K562 (cell line): Measurements from ENCODE around the gene MOB3B. TPM values are rescaled to one million over a fixed set of nuclear protein-coding genes. Genes with fewer than 3 reads are reported as not detected.

Experiments
- ATAC-seq: fragments of 200-7000 bp; cut with Tn5 transposase; 3 replicates; pipeline ENCODE4 v1.9.1; 2020; ENCODE audit warnings: moderate library complexity
- BruUV-seq: library from RNA; stranded (reverse); fragments of 400-500 nt; replicated peaks from 2 replicates; lab custom pipeline; 2021; lab: Mats Ljungman, UMichigan
- CTCF ChIA-PET: fragments of 300-600 bp; formaldehyde crosslinking; extraction: SDS; loops from one replicate; lab custom pipeline; 2021; ENCODE audit warnings: low intra/inter-chr PET ratio; lab: Yijun Ruan, JAX
- POLR2A ChIA-PET: fragments of 300-600, 350-650 bp; sonication (Branson Sonifier 250); formaldehyde crosslinking; extraction: SDS; loops from one replicate; lab custom pipeline; 2021; ENCODE audit warnings: antibody characterized with exemption, inconsistent platforms; lab: Yijun Ruan, JAX
- DNase-seq, 4 experiments: peaks; one replicate each; pipeline versions ENCODE4 v3.0.0 to v3.0.0-alpha.2; 2011 to 2018; ENCODE audit warnings: low spot score in 3 of 4, mixed read lengths in 3 of 4; ENCODE audit errors: extremely low read depth in 1 of 4
- FAIRE-seq: peaks from 2 replicates; lab custom pipeline; 2011; peaks lifted over from hg19 to GRCh38; lab: Jason Lieb, UNC
- H2AFZ ChIP-seq: 2 replicates; pipeline ENCODE4 v1.6.0; 2011; ENCODE audit warnings: low read depth, low read length, control low read depth, inconsistent platforms
- H3K27ac ChIP-seq: fragments of 200-600 bp; 3 replicates; pipeline ENCODE4 v1.8.0; 2011; ENCODE audit warnings: low read depth, mild to moderate bottlenecking, control low read depth, inconsistent platforms, low read length, moderate library complexity, mixed read lengths; ENCODE audit errors: extremely low read depth
- H3K27me3 ChIP-seq, 2 experiments: fragments of 300-600 bp in 1 of 2; 2 replicates in 1 of 2; 3 replicates in 1 of 2; pipeline versions ENCODE4 v1.6.0 to v1.8.0; 2011; ENCODE audit warnings: inconsistent platforms in 2 of 2, low read length in 2 of 2, mild to moderate bottlenecking in 1 of 2, mixed read lengths in 1 of 2, moderate library complexity in 1 of 2; ENCODE audit not compliant: control insufficient read depth in 2 of 2, insufficient read depth in 2 of 2
- H3K36me3 ChIP-seq: fragments of 300-600 bp; 3 replicates; pipeline ENCODE4 v1.8.0; 2011; ENCODE audit warnings: mild to moderate bottlenecking, low read length, inconsistent platforms; ENCODE audit not compliant: control insufficient read depth, insufficient read depth
- H3K4me1 ChIP-seq, 2 experiments: fragments of 200-600 bp in 1 of 2; replicated peaks in 1 of 2; 2 replicates in 1 of 2; 3 replicates in 1 of 2; pipeline versions ENCODE4 v1.5.1 to v1.8.0; 2011; ENCODE audit warnings: inconsistent platforms in 2 of 2, low read length in 2 of 2, mild to moderate bottlenecking in 1 of 2, mixed read lengths in 1 of 2, moderate library complexity in 1 of 2; ENCODE audit not compliant: control insufficient read depth in 2 of 2, insufficient read depth in 2 of 2
- H3K4me2 ChIP-seq: 2 replicates; pipeline ENCODE4 v1.6.1; 2011; ENCODE audit warnings: low read length, control low read depth, inconsistent platforms, mixed read lengths; ENCODE audit not compliant: insufficient read depth
- H3K4me3 ChIP-seq: fragments of 200-600 bp; sonication (generic), shearing (Covaris generic); 2 replicates; pipeline ENCODE4 v1.5.1; 2016; ENCODE audit warnings: control low read depth, inconsistent platforms
- H3K79me2 ChIP-seq: fragments of 200-600 bp; 3 replicates; pipeline ENCODE4 v1.8.0; 2011; ENCODE audit warnings: low read length, inconsistent platforms; ENCODE audit not compliant: control insufficient read depth, insufficient read depth
- H3K9ac ChIP-seq, 2 experiments: 2 replicates each; pipeline versions ENCODE4 v1.6.0 to v1.6.1; 2011; ENCODE audit warnings: low read depth in 2 of 2, low read length in 2 of 2, control low read depth in 1 of 2, inconsistent platforms in 1 of 2, mild to moderate bottlenecking in 1 of 2, mixed read lengths in 1 of 2; ENCODE audit not compliant: insufficient read depth in 1 of 2
- H3K9me1 ChIP-seq: one replicate; pipeline ENCODE4 v1.6.0; 2011; ENCODE audit warnings: inconsistent platforms, mild to moderate bottlenecking, low read length, moderate library complexity; ENCODE audit not compliant: control insufficient read depth, insufficient read depth
- H3K9me3 ChIP-seq: replicated peaks from 2 replicates; pipeline ENCODE4 v1.5.1; 2011; ENCODE audit warnings: low read depth, low read length, inconsistent platforms; ENCODE audit not compliant: control insufficient read depth, insufficient read depth
- H4K20me1 ChIP-seq: replicated peaks from 2 replicates; pipeline ENCODE4 v1.6.1; 2011; ENCODE audit warnings: low read length, inconsistent platforms, mixed read lengths; ENCODE audit not compliant: control insufficient read depth, insufficient read depth
- BRF2 ChIP-seq: IDR thresholded peaks from 3 replicates; pipeline ENCODE4 v1.6.1; 2011; ENCODE audit warnings: borderline replicate concordance, mild to moderate bottlenecking; ENCODE audit not compliant: insufficient read length, insufficient read depth
- ETS1 ChIP-seq: conservative IDR thresholded peaks from 2 replicates; pipeline ENCODE4 v1.6.1; 2011; ENCODE audit warnings: low read depth, mild to moderate bottlenecking, low read length; ENCODE audit not compliant: control insufficient read depth
- GATAD2B ChIP-seq: fragments of 450-650 bp; IDR thresholded peaks from 2 replicates; pipeline ENCODE4 v1.6.1; 2017; ENCODE audit warnings: mild to moderate bottlenecking, borderline replicate concordance
- HMG20B ChIP-seq: fragments of 250-450 bp; sonication (Bioruptor Pico); IDR thresholded peaks from 2 replicates; pipeline ENCODE4 v1.5.0; 2021; ENCODE audit warnings: mild to moderate bottlenecking
- HOXB6 ChIP-seq: fragments of 250-450 bp; sonication (Bioruptor Pico); IDR thresholded peaks from 2 replicates; pipeline ENCODE4 v1.5.1; 2022; ENCODE audit warnings: mild to moderate bottlenecking, borderline replicate concordance
- IFI16 ChIP-seq: fragments of 250-450 bp; sonication (Bioruptor Pico); IDR thresholded peaks from 2 replicates; pipeline ENCODE4 v2.1.2; 2022; ENCODE audit warnings: mild to moderate bottlenecking, inconsistent platforms
- JUNB ChIP-seq: fragments of 450-650 bp; formaldehyde crosslinking; conservative IDR thresholded peaks from 2 replicates; pipeline ENCODE4 v1.4.0; 2020; ENCODE audit warnings: mild to moderate bottlenecking
- SMARCC2 ChIP-seq: fragments of 450-650 bp; IDR thresholded peaks from 2 replicates; pipeline ENCODE4 v1.6.1; 2017; ENCODE audit warnings: antibody characterized with exemption, moderate library complexity, mild to moderate bottlenecking, low read depth
- SMC3 ChIP-seq: conservative IDR thresholded peaks from 2 replicates; pipeline ENCODE4 v1.6.1; 2011; ENCODE audit warnings: low read depth, low read length, improper control_type of control experiment; ENCODE audit not compliant: insufficient read depth
- TAF9B ChIP-seq: fragments of 450-650 bp; IDR thresholded peaks from 2 replicates; pipeline ENCODE4 v1.6.1; 2018; ENCODE audit warnings: mild to moderate bottlenecking; ENCODE audit not compliant: partially characterized antibody
- XRCC4 ChIP-seq: IDR thresholded peaks from one replicate; pipeline ENCODE4 v1.6.1; 2011; ENCODE audit not compliant: insufficient read depth, insufficient read length; ENCODE audit errors: extremely low read depth
- ZNF280B ChIP-seq: fragments of 250-450 bp; sonication (Bioruptor Pico); IDR thresholded peaks from 2 replicates; pipeline ENCODE4 v1.5.1; 2021; ENCODE audit warnings: mild to moderate bottlenecking
- ZNF778 ChIP-seq: fragments of 450-650 bp; formaldehyde crosslinking; IDR thresholded peaks from 2 replicates; pipeline ENCODE4 v1.4.0; 2020; ENCODE audit warnings: mild to moderate bottlenecking, moderate library complexity
- WGBS: fragments of 100-300 bp; shearing (Covaris generic); methylation state at CpG from one replicate; pipeline ENCODE4 v1.1.6; 2016; ENCODE audit warnings: low coverage, mixed read lengths; ENCODE audit not compliant: insufficient coverage; ENCODE audit errors: missing lambda C conversion rate; 5-methylcytosine and 5-hydroxymethylcytosine counted together
- in situ Hi-C: fragments of 300-500 bp; cut with MboI; formaldehyde crosslinking; loops from 4 replicates; pipeline ENCODE4 v1.15.0; 2018; ENCODE audit warnings: inconsistent platforms, mixed read lengths
- intact Hi-C: fragments of 100-400 bp; cut with micrococcal nuclease; formaldehyde crosslinking; loops from 2 replicates; pipeline ENCODE4 v1.14.2; 2022
- polyA plus RNA-seq, 8 experiments: library from polyadenylated mRNA; depleted of rRNA in 4 of 8; stranded (reverse) in 5 of 8; unstranded in 3 of 8; fragments of >200 nt; fragmentation: Nextera tagmentation in 2 of 8; fragmentation: Illumina TruSeq in 1 of 8; extraction: Ambion mirVana in 2 of 8; extraction: Trizol in 1 of 8; gene quantifications; 2 replicates each; pipeline versions ENCODE4 v1.2.1 to v1.2.3, GENCODE V29; 2011 to 2014; ENCODE audit warnings: inconsistent platforms in 1 of 8, missing spikeins in 1 of 8
- total RNA-seq, 7 experiments: library from RNA; depleted of rRNA in 6 of 7; stranded (reverse); fragments of >200 nt in 6 of 7; fragmentation: Illumina TruSeq in 2 of 7; extraction: Trizol in 2 of 7; gene quantifications; 2 replicates each; pipeline versions ENCODE4 v1.2.1 to v1.2.3, GENCODE V29; 2011 to 2021; ENCODE audit warnings: low replicate concordance in 1 of 7

The MOB3B gene
- total and polyA plus RNA-seq, 9 of the 15 experiments (the other 6 are each of a cell fraction or from before 2014, with no cell fraction given): 3.6 to 12.8 (median 7.2) TPM

GRCh38 chr9:27412963-27413362 lies 116.7 kb downstream of the MOB3B start:
- ChIA-PET CTCF (no interaction called here), POLR2A (no interaction called here)
- peak overlapping the region; percentile 5; the same call in 1 of the 2 replicates for H3K4me2 ChIP-seq
- H4K20me1 ChIP-seq: no peaks in the 10 kb centered on the region
- no peak for TF ChIP-seq JUNB (CRISPR knock-in tag)
- no peak for TF ChIP-seq BRF2
- no peak for TF ChIP-seq GATAD2B
- no peak for TF ChIP-seq SMC3
- no peak for TF ChIP-seq HOXB6
- TF ChIP-seq ZNF778 (CRISPR knock-in tag): no peak
- TF ChIP-seq XRCC4: no peak
- TF ChIP-seq SMARCC2: no peak
- no peak for TF ChIP-seq ZNF280B (CRISPR knock-in tag)
- TF ChIP-seq TAF9B: no peak
- TF ChIP-seq ETS1: no peak
- TF ChIP-seq HMG20B (CRISPR knock-in tag): no peak
- no peak for TF ChIP-seq IFI16 (CRISPR knock-in tag)
- FAIRE-seq: no peak
- H3K9me1 ChIP-seq: no peaks in the 10 kb centered on the region
- DNase-seq: no peak
- H3K79me2 ChIP-seq: peaks cover 69% of the 10 kb centered on the region
- ATAC-seq: no peak
- no peaks in the 10 kb centered on the region for H3K36me3 ChIP-seq
- H3K9ac ChIP-seq: no peak overlapping the region
- H3K4me3 ChIP-seq: no peak overlapping the region
- peaks cover 0 to 10% of the 10 kb centered on the region in 2 experiments; a peak in 3 of 5 replicates for H3K4me1 ChIP-seq
- H2AFZ ChIP-seq: no peak overlapping the region
- H3K9me3 ChIP-seq: no peaks in the 10 kb centered on the region
- BruUV-seq: no TSS peak
- in situ Hi-C loops (no loop called here), intact Hi-C loops (no loop called here)
- no peak overlapping the region for H3K27ac ChIP-seq
- no peaks in the 10 kb centered on the region for H3K27me3 ChIP-seq
- 19% methylated on average over 2 of the region's 2 CpGs for WGBS
